Urothelium cell line (cell line): ENCODE data around the gene EIF1AD.
"Not testable (repeated sequence)": the region's sequence is repeated elsewhere in the genome, so short reads cannot be mapped to it uniquely, and the experiment has no call there.

ENCODE experiments used
- DNase-seq: peaks from one replicate; pipeline ENCODE4 v3.0.0; 2011; ENCODE audit warnings: low spot score, mixed read lengths
- FAIRE-seq: peaks from 2 replicates; lab custom pipeline; 2011; peaks lifted over from hg19 to GRCh38; lab: Jason Lieb, UNC

Gene EIF1AD

GRCh38 chr11:65973439-65974110, 28.4 kb downstream of the EIF1AD start:
- FAIRE-seq, result no peak
- DNase-seq, result no peak

DNA sequence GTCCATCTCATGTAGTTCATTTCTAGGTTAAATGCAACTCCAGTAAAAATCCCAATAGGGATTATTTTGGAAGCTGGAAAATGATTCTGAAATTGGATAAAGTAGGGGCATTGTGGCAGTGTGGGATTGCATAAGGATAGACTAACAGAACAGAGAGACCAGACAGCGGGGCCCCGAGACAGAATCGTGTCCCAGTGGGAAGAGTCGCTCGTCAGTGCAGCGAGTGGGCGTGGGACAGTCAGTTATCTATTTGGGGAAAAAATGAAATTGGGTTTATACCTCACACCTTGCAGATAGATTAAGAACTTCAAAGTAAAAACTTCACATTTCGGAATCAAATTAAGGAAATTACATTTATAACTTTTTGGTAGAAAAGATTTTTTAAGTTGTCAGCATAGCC, 29.8 kb downstream of the EIF1AD start:
- no peak for DNase-seq

DNA sequence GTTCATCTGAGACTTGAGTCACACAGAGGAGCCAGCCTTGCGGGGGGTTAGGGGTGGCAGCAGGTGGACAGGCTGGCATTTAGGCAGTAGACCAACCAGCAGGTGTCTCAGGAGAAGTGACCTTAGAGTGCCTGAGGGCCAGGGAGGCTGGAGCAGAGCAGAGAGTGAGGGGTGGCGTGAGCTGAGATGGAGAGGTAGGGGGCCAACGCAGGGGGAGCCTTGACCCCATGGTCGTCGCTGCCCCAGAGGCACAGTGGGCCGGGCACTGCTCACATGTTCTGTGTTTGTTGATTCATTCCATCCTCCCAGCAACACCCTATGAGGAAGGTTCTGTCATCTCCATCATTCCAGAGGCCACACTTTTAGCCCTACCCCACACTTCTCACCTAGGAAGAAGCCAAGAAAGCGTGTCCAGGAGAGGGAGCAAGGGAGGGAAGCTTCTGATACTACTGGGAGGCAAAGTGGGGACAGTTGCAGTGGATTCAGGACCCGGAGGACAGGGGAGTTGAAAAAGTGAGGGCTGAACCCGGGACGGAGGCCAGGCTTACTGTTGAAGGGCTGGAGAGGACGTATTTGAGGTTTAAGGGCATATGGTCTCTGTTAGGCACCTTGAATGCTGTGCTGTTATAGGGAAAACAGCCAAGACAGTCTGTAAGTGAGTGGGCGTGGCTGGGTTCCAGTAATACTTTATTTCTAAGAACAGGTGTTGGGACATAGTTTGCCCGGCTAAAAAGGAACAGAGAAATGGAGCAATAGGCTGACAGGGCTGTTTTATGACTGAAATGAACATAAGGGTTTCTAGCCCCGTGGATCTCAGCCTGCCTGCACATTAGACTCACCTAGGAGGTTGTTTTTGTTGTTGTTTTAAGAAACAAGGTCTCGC, 33.1 kb downstream of the EIF1AD start:
- FAIRE-seq (no peak), DNase-seq (no peak)

More for the DNA sequence above, 29.8 kb downstream of the EIF1AD start:
- no peak for FAIRE-seq

DNA sequence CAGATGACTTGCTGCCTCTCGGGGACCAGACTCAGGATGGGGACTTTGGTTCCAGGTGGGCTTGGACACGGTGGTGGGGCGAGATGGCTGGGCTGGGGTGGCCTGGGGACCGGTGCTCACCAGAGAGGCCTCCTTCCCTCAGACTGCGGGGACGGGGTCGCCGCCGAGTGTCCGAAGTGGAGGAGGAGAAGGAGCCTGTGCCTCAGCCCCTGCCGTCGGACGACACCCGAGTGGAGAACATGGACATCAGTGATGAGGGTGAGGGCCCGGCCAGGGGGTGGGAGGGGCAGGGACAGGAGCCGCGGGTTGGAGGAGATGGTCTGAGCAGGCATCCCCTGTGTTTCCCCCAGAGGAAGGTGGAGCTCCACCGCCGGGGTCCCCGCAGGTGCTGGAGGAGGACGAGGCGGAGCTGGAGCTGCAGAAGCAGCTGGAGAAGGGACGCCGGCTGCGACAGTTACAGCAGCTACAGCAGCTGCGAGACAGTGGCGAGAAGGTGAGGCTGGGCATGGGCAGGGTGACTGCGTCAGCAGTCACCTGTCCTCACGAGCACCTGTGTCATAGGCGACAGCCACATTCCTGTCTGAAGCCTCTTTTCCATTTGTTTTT, 34.5 kb downstream of the EIF1AD start:
- DNase-seq (no peak), FAIRE-seq (no peak)

DNA sequence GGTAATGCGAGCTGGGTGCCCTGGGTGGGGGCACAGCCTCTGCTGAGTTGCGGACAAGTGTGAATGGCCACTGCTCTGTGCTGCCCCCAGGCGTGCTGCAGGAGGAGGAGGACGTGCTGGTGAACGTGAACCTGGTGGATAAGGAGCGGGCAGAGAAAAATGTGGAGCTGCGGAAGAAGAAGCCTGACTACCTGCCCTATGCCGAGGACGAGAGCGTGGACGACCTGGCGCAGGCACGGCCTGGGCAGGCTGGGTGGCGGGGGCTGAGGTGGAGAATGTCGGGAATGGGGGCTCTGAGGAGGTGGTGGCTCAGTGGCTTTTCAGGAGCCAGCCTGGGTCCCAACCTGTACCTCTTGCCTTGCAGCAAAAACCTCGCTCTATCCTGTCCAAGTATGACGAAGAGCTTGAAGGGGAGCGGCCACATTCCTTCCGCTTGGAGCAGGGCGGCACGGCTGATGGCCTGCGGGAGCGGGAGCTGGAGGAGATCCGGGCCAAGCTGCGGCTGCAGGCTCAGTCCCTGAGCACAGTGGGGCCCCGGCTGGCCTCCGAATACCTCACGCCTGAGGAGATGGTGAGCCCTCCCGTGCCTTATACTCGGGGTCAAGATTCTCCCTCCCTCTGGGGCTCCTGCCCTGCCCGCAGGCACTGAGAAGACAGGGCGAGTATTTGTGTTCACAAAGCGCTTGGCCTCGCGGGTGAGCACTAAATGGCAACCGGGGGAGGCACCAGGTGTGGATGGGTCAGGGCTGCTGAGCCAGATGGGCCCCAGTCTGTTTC, 35.8 kb downstream of the EIF1AD start:
- DNase-seq (no peak), FAIRE-seq (no peak)

- no peak for FAIRE-seq
- DNase-seq, result no peak
Observed at GRCh38 chr11:65964906-65965305, 37.1 kb downstream of the EIF1AD start.

DNA sequence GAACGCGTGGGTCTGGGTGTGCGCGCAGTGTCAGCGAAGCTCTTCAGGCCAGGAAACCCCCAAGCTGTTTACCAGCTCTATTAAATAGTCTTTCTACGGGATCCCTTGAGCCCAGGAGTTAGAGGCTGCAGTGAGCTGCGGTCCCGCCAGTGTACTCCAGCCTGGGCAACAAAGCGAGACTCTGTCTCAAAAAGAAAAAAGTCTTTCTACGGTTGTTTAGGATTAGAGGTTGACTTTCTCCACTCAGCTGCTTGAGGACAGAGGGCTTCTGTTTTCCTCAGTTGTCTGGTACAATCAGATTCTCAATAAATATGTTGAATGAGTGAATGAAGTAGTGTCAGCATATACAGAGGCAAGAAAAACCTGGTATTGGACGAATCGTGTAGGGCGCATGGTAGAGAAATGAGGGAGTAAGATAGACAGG, 39.8 kb downstream of the EIF1AD start:
- no peak for FAIRE-seq
- no peak for DNase-seq

- FAIRE-seq (no peak), DNase-seq (peak; percentile 99)
Observed at GRCh38 chr11:65961267-65962140, 40.5 kb downstream of the EIF1AD start, which contains the start of gene SART1. Gene SART1 (plus strand): TSS chr11:65961734. CDS start chr11:65961781, 47 bp downstream.

DNA sequence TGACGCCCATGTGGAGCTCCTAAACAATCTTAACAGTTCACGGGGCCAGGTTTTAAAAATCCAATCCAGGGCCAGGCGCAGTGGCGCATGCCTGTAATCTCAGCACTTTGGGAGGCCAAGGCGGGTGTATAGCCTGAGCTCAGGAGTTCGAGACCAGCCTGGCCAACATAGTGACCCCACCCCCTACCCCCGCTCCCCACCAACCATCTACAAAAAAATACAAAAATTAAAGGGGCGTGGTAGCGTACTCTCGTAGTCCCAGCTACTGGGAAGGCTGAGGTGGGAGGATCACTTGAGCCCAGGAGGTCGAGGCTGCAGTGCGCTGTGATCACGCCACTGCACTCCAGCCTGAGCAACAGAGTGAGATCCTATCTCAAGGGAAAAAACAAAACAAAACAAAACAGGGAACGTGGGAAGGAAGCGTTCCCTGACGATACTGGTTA, 41.1 kb downstream of the EIF1AD start:
- FAIRE-seq (no peak), DNase-seq (no peak)

GRCh38 chr11:65958774-65959420, 43.1 kb downstream of the EIF1AD start:
- FAIRE-seq, result no peak
- DNase-seq, result no peak

DNA sequence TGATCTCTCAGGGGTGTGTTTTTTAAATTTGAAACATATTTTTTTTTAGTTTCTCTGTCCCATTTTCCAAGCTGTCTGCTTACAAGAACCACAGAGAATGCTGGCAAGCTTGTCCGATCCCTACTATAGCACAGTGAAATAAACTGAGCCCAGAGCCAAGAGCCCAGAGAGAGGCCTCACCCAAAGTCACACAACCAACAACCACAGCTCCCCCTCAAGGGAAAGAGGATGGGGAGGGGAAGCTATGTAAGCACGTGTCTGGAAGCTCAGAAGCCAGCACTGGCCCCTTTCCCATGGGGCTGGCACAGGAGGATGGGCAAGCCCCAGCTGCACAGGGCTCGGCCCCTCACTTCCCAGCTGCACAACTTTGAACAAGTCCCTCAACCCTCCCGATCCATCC, 43.7 kb downstream of the EIF1AD start:
- FAIRE-seq, result no peak
- DNase-seq, result no peak

GRCh38 chr11:65954771-65955170, 47.2 kb downstream of the EIF1AD start:
- no peak for DNase-seq
- no peak for FAIRE-seq

GRCh38 chr11:65953471-65953870, 48.5 kb downstream of the EIF1AD start:
- DNase-seq, result no peak
- FAIRE-seq, result no peak

DNA sequence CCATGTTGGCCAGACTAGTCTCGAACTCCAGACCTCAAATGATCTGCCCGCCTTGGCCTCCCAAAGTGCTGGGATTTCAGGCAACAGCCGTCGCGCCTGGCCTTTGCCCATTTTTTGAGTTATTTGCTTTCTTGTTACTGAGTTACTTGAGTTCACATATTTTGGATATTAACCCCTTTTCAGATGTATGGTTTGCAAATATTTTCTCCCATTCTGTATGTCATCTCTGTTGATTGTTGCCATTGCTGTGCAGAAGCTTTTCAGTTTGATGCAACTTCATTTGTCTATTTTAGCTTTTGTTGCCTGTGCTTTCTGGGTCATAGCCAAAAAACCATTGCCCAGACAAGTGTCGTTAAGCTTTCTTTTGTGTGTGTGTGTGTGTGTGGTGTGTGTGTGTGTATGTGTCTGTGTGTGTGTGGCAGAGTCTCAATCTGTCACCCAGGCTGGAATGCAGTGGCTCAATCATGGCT, 49.9 kb downstream of the EIF1AD start:
- no peak for DNase-seq
- FAIRE-seq, result no peak

- FAIRE-seq, result not testable (repeated sequence)
Observed at GRCh38 chr11:65951641-65952040, 50.3 kb downstream of the EIF1AD start.

GRCh38 chr11:65950711-65951110, 51.2 kb downstream of the EIF1AD start:
- not testable (repeated sequence) for FAIRE-seq, DNase-seq

More at GRCh38 chr11:65951641-65952040, 50.3 kb downstream of the EIF1AD start:
- not testable (repeated sequence) for DNase-seq

- FAIRE-seq, result no peak
- DNase-seq, result no peak
Observed at GRCh38 chr11:65947603-65948125, 54.3 kb downstream of the EIF1AD start.

GRCh38 chr11:65947133-65947532, 54.8 kb downstream of the EIF1AD start:
- FAIRE-seq (no peak), DNase-seq (no peak)

DNA sequence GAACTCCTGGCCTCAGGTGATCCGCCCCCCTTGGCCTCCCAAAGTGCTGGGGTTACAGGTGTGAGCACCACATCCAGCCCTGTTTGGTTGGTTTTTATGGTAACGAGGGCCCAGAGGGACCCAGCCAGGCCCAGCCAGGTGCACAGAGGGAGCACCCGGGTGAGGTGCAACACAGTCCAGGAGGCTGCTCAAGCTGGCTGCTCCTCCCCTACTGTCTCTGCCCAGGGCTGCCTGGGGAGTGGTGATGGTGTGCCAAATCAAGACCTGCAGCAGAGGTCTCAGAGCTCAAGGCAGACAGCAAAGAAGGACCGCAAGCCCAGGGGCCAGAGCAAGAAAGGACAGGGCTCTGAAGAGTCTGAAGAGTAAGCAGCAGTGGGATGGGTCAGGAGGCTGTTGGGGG, 55.3 kb downstream of the EIF1AD start:
- DNase-seq, result no peak
- FAIRE-seq, result no peak
